Upper lobe of left lung (tissue), 4 donors: Measurements from ENCODE around the gene CCR5.

ENCODE experiments used
- EP300 ChIP-seq, 4 donors: sonication (generic); formaldehyde crosslinking; IDR thresholded peaks; one replicate each; pipeline ENCODE4 v1.5.1; 2017; ENCODE audit warnings: antibody characterized with exemption in 4 of 4, control low read depth in 2 of 4
- POLR2A ChIP-seq, 4 donors: fragments of 450-650 bp; IDR thresholded peaks; one replicate each; pipeline ENCODE4 v1.5.1; 2016 to 2017; ENCODE audit warnings: antibody characterized with exemption in 4 of 4, mild to moderate bottlenecking in 2 of 4
- POLR2AphosphoS5 ChIP-seq, 2 donors: sonication (generic); formaldehyde crosslinking; IDR thresholded peaks; one replicate each; pipeline ENCODE4 v1.5.1; 2017; ENCODE audit warnings: antibody characterized with exemption in 2 of 2
- TF ChIP-seq, protein P1 (sequence below), 6 experiments: fragments of 450-650 bp in 4 of 6; fragments of 200-600 bp in 2 of 6; sonication (generic) in 2 of 6; IDR thresholded peaks; one replicate each; pipeline ENCODE4 v1.5.1; 2016 to 2019; ENCODE audit warnings: antibody characterized with exemption in 6 of 6

GRCh38 chr3:46365737-46366524 lies 4.8 kb upstream of the CCR5 start:
- TF ChIP-seq, protein P1, sequence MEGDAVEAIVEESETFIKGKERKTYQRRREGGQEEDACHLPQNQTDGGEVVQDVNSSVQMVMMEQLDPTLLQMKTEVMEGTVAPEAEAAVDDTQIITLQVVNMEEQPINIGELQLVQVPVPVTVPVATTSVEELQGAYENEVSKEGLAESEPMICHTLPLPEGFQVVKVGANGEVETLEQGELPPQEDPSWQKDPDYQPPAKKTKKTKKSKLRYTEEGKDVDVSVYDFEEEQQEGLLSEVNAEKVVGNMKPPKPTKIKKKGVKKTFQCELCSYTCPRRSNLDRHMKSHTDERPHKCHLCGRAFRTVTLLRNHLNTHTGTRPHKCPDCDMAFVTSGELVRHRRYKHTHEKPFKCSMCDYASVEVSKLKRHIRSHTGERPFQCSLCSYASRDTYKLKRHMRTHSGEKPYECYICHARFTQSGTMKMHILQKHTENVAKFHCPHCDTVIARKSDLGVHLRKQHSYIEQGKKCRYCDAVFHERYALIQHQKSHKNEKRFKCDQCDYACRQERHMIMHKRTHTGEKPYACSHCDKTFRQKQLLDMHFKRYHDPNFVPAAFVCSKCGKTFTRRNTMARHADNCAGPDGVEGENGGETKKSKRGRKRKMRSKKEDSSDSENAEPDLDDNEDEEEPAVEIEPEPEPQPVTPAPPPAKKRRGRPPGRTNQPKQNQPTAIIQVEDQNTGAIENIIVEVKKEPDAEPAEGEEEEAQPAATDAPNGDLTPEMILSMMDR (IDR thresholded peaks at IDR 0.05), result no peak
- no peak for TF ChIP-seq POLR2A (IDR thresholded peaks at IDR 0.05)
- no peak for TF ChIP-seq EP300 (IDR thresholded peaks at IDR 0.05)
- no peak for TF ChIP-seq POLR2AphosphoS5 (IDR thresholded peaks at IDR 0.05)
